Liver (tissue), 9 donors: ENCODE results near the gene POLA1. TPM values are rescaled to one million over a fixed set of nuclear protein-coding genes. Genes with fewer than 3 reads are reported as not detected.

ENCODE experiments used
- DNase-seq: peaks from one replicate; pipeline ENCODE4 v3.0.0-alpha.2; 2017; ENCODE audit warnings: low spot score
- H3K27ac ChIP-seq, 2 donors: one replicate each; pipeline ENCODE4 v1.7.0; 2013; ENCODE audit warnings: inconsistent platforms in 2 of 2, low read length in 2 of 2, control low read depth in 1 of 2, low read depth in 1 of 2, mild to moderate bottlenecking in 1 of 2
- H3K27me3 ChIP-seq, 4 donors: one replicate each; pipeline versions ENCODE4 v1.6.1 to v1.7.0; 2013; ENCODE audit warnings: low read length in 3 of 4, inconsistent platforms in 1 of 4, mild to moderate bottlenecking in 1 of 4, moderate library complexity in 1 of 4; ENCODE audit not compliant: control insufficient read depth in 4 of 4, insufficient read depth in 4 of 4
- H3K36me3 ChIP-seq, 4 donors: one replicate each; pipeline versions ENCODE4 v1.6.1 to v1.7.0; 2013; ENCODE audit warnings: low read length in 3 of 4, mild to moderate bottlenecking in 3 of 4, low read depth in 1 of 4, moderate library complexity in 1 of 4; ENCODE audit not compliant: control insufficient read depth in 4 of 4, insufficient read depth in 3 of 4
- H3K4me1 ChIP-seq, 4 donors: one replicate each; pipeline versions ENCODE4 v1.6.1 to v1.7.0; 2013; ENCODE audit warnings: low read length in 3 of 4, mild to moderate bottlenecking in 3 of 4, moderate library complexity in 1 of 4; ENCODE audit not compliant: control insufficient read depth in 4 of 4, insufficient read depth in 4 of 4
- H3K4me3 ChIP-seq, 3 donors: one replicate each; pipeline versions ENCODE4 v1.6.1 to v1.7.0; 2013; ENCODE audit warnings: low read length in 3 of 3, control low read depth in 1 of 3, low read depth in 1 of 3, mild to moderate bottlenecking in 1 of 3
- H3K9ac ChIP-seq, 2 donors: one replicate each; pipeline ENCODE4 v1.7.0; 2013; ENCODE audit warnings: low read length in 2 of 2, mild to moderate bottlenecking in 2 of 2, moderate library complexity in 2 of 2, control low read depth in 1 of 2, low read depth in 1 of 2
- H3K9me3 ChIP-seq, 4 donors: one replicate each; pipeline versions ENCODE4 v1.6.1 to v1.7.0; 2013; ENCODE audit warnings: low read length in 3 of 4; ENCODE audit not compliant: control insufficient read depth in 4 of 4
- ATF3 ChIP-seq: IDR thresholded peaks from 2 replicates; pipeline ENCODE4 v1.6.1; 2016; ENCODE audit warnings: antibody characterized with exemption
- CTCF ChIP-seq: fragments of 150-350 bp; IDR thresholded peaks from 2 replicates; pipeline ENCODE4 v1.5.1; 2017; ENCODE audit warnings: improper control_type of control experiment, low read depth, low read length; ENCODE audit not compliant: missing input control
- EGR1 ChIP-seq, 2 donors: IDR thresholded peaks; 2 replicates each; pipeline ENCODE4 v1.6.1; 2016 to 2018; ENCODE audit warnings: antibody characterized with exemption in 2 of 2, low read depth in 2 of 2
- FOXA1 ChIP-seq: IDR thresholded peaks from 2 replicates; pipeline ENCODE4 v1.6.1; 2016; ENCODE audit warnings: antibody characterized with exemption
- FOXA2 ChIP-seq: IDR thresholded peaks from 2 replicates; pipeline ENCODE4 v1.6.1; 2016; ENCODE audit warnings: antibody characterized with exemption
- GABPA ChIP-seq, 2 donors: IDR thresholded peaks in 1 of 2; conservative IDR thresholded peaks in 1 of 2; 2 replicates each; pipeline ENCODE4 v1.6.1; 2016; ENCODE audit warnings: antibody characterized with exemption in 2 of 2, mild to moderate bottlenecking in 1 of 2, moderate library complexity in 1 of 2
- HNF4A ChIP-seq, 2 donors: conservative IDR thresholded peaks; 2 replicates each; pipeline ENCODE4 v1.6.1; 2016; ENCODE audit warnings: antibody characterized with exemption in 2 of 2, mild to moderate bottlenecking in 2 of 2
- JUND ChIP-seq, 2 donors: IDR thresholded peaks; 2 replicates each; pipeline ENCODE4 v1.6.1; 2016; ENCODE audit warnings: antibody characterized with exemption in 2 of 2
- MAX ChIP-seq: IDR thresholded peaks from 2 replicates; pipeline ENCODE4 v1.6.1; 2016; ENCODE audit warnings: antibody characterized with exemption
- NR2F2 ChIP-seq: IDR thresholded peaks from 2 replicates; pipeline ENCODE4 v1.6.1; 2016; ENCODE audit warnings: antibody characterized with exemption
- RAD21 ChIP-seq, 2 donors: IDR thresholded peaks; 2 replicates each; pipeline ENCODE4 v1.6.1; 2016; ENCODE audit warnings: antibody characterized with exemption in 2 of 2, mild to moderate bottlenecking in 2 of 2
- REST ChIP-seq: IDR thresholded peaks from 2 replicates; pipeline ENCODE4 v1.6.1; 2016; ENCODE audit warnings: antibody characterized with exemption, mild to moderate bottlenecking
- RXRA ChIP-seq, 2 donors: IDR thresholded peaks; 2 replicates each; pipeline ENCODE4 v1.6.1; 2017 to 2018; ENCODE audit warnings: antibody characterized with exemption in 2 of 2, mild to moderate bottlenecking in 1 of 2
- SP1 ChIP-seq: IDR thresholded peaks from 2 replicates; pipeline ENCODE4 v1.6.1; 2018; ENCODE audit warnings: antibody characterized with exemption, mild to moderate bottlenecking
- TAF1 ChIP-seq: conservative IDR thresholded peaks from 2 replicates; pipeline ENCODE4 v1.6.1; 2016; ENCODE audit warnings: antibody characterized with exemption, mild to moderate bottlenecking
- YY1 ChIP-seq: IDR thresholded peaks from 2 replicates; pipeline ENCODE4 v1.6.1; 2016; ENCODE audit warnings: antibody characterized with exemption, mild to moderate bottlenecking
- ZBTB33 ChIP-seq: IDR thresholded peaks from 2 replicates; pipeline ENCODE4 v1.6.1; 2016; ENCODE audit warnings: antibody characterized with exemption
- WGBS: extraction: QIAGEN DNeasy Blood & Tissue Kit; methylation state at CpG from one replicate; pipeline ENCODE4 v1.1.7; 2013; 5-methylcytosine and 5-hydroxymethylcytosine counted together
- polyA plus RNA-seq, 2 donors: library from polyadenylated mRNA; stranded (reverse) in 1 of 2; unstranded in 1 of 2; fragments of 200-250 nt in 1 of 2; fragments of >200 nt in 1 of 2; fragmentation: Nextera tagmentation in 1 of 2; extraction: Ambion mirVana in 1 of 2; gene quantifications; one replicate each; pipeline versions ENCODE4 v1.2.1 to v1.2.3, GENCODE V29; 2013 to 2015
- total RNA-seq, 2 donors: library from RNA; depleted of rRNA; stranded (reverse); fragments of >200 nt; gene quantifications; one replicate each; pipeline ENCODE4 v1.2.3, GENCODE V29; 2014
- donor health status: healthy.
- donor health status: healthy.
- donor health status: healthy.
- donor health status: healthy.
- donor health status: healthy.

Gene POLA1
- total and polyA plus RNA-seq, 4 donors, result 0.93 to 12.7 (median 4.3) TPM

- no peak for DNase-seq
- Histone ChIP-seq H3K4me1 (no peaks in the 10 kb centered on the region), H3K4me3 (no peak overlapping the region), H3K27ac (no peak overlapping the region), H3K27me3 (no peaks in the 10 kb centered on the region), H3K9me3 (no peaks in the 10 kb centered on the region), H3K9ac (no peak overlapping the region), H3K36me3 (no peaks in the 10 kb centered on the region)
- 78% methylated on average over 7 of the region's 7 CpGs for WGBS
- TF ChIP-seq RXRA (IDR thresholded peaks at IDR 0.05) (no peak), MAX (no peak), FOXA1 (no peak), REST (no peak), ZBTB33 (no peak), RAD21 (IDR thresholded peaks at IDR 0.05) (no peak), TAF1 (no peak), GABPA (IDR thresholded peaks at IDR 0.05 in 1 of 2, conservative IDR thresholded peaks at IDR 0.05 in 1 of 2) (no peak), ATF3 (no peak)
Measured at GRCh38 chrX:24682739-24683432, 10.8 kb upstream of the POLA1 start.

GRCh38 chrX:24684048-24684447, 9.7 kb upstream of the POLA1 start:
- Histone ChIP-seq H3K27ac (no peak overlapping the region), H3K9ac (no peak overlapping the region), H3K36me3 (no peaks in the 10 kb centered on the region), H3K4me3 (no peak overlapping the region), H3K4me1 (no peaks in the 10 kb centered on the region), H3K9me3 (no peaks in the 10 kb centered on the region), H3K27me3 (no peaks in the 10 kb centered on the region)
- no peak for TF ChIP-seq FOXA1
- TF ChIP-seq CTCF, result no peak
- no peak for TF ChIP-seq JUND (IDR thresholded peaks at IDR 0.05)
- no peak for TF ChIP-seq FOXA2
- no peak for TF ChIP-seq RAD21 (IDR thresholded peaks at IDR 0.05)
- TF ChIP-seq SP1, result no peak
- no peak for TF ChIP-seq NR2F2
- TF ChIP-seq RXRA (IDR thresholded peaks at IDR 0.05), result no peak
- no peak for TF ChIP-seq YY1
- TF ChIP-seq GABPA (IDR thresholded peaks at IDR 0.05 in 1 of 2, conservative IDR thresholded peaks at IDR 0.05 in 1 of 2), result no peak
- TF ChIP-seq HNF4A (conservative IDR thresholded peaks at IDR 0.05), result no peak
- TF ChIP-seq EGR1 (IDR thresholded peaks at IDR 0.05; ENCODE audit: low read depth in 2 of 2), result no peak
- DNase-seq, result no peak
- WGBS, result 80% methylated on average over 2 of the region's 2 CpGs
